NCI-H1048 (cell line): Measurements from ENCODE around the gene NOX4.

ENCODE experiments used
- DNase-seq: peaks from one replicate; lab custom pipeline; 2025; lab: John Stamatoyannopoulos, UW

The NOX4 gene

DNA sequence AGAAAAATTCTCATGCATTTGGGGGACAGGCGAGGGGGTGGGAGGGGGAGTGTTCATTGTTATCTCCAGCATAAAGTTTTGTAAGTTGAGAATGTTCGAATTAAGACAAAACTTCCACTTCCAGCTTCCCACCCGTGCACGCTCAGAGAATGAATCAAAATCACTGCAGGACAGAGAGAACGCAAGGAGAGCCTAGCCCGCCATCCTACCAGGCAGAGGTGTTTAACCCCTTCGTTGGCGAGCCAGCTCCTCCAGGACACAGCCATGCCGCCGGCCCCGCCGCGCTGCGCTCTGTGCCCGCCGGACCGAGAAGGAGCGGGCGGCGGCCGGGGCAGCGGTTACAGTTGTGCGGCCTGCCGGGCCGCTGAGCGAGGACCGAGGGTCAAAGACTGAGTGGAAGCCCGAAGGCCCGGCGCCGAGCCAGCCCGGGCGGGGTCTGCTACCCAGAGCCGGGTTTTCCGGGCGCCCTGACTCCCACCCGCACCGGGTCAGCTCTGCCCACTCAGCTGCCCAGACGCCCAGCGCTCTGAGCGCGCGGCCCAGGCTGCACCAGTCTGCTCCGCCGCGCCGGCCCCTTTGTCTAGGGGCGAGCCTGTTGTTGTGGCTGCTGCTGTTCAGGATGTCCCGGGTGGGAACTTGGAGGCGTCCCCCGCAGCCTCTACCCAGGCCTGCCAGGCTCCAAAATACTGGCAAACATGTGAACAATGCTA lies at the start of gene NOX4:
TSS of gene NOX4 (minus strand) at position 395 of the 710 bp plus-strand sequence. CDS start at position 266, 129 bp downstream.
- no peak for DNase-seq

GRCh38 chr11:89540826-89541225 lies 49.7 kb upstream of the NOX4 start:
- no peak for DNase-seq

- no peak for DNase-seq
These were observed 46.8 kb upstream of the NOX4 start for GRCh38 chr11:89537936-89538335.

- no peak for DNase-seq
These were observed 45.8 kb upstream of the NOX4 start for GRCh38 chr11:89536926-89537325.

DNA sequence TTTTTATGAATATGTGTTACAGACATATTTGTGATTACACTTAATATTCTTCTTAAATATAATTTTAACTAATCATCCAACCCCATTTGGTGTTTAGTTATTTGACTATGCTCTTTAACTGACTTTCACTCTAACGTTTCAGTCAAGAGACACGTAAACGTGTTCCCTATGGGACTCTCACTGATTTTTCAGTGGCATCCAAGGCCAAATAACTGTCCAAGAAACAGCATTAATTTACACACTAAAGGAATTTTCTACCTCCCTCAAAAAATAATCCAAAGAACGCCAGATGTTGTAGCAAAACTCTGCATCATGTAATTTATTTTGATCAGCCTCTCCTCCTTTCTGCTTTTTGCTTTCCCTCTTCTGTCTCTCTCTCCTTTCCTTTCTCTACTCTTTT lies 44.0 kb upstream of the NOX4 start:
- DNase-seq, result no peak

DNA sequence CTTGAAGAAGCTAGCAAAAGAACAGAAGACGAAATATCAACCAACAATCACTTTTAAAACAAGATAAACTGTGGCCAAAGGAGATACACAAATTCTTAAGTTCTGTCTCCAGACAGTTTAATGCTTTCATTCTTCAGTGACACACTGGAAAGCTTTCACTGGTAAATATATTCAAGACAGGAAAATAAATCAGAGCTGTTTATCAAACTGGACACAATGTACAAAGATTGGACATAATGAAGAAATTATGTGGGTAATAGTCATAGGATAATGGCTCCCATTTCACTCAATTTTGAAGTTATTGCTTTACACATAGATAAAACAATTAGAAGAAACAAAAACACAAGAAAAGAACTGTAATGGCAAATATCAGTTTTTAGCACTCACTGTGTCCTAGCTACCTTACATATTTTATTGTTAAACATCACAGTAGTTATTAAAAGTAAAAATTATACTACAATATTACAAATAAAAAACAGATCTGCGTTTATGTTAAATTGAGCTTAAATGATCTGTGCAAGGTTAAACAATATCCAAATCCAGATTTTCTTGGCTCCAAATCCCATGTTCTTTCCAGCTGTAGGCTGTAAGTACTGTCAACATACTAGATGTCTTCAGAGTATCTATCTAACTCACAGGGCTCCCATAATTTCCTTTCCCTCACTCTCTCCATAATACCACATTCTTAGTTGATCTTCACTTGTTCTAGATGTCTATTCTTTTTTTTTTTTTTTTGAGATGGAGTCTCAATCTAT lies 38.6 kb upstream of the NOX4 start:
- no peak for DNase-seq

DNA sequence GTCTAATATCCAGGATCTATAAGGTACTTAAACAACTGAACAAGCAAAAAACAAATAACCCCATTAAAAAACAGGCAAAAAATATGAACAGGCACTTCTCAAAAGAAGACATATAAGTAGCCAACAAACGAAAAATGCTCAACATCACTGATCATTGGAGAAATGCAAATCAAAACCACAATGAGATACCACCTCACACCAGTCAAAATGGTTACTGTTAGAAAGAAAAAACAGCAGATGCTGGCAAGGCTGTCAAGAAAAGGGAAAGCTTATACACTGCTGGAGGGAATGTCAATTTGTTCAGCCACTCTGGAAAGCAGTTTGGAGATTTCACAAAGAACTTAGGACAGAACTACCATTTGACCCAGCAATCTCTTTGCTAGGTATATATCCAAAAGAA lies 30.6 kb upstream of the NOX4 start:
- DNase-seq, result no peak

DNA sequence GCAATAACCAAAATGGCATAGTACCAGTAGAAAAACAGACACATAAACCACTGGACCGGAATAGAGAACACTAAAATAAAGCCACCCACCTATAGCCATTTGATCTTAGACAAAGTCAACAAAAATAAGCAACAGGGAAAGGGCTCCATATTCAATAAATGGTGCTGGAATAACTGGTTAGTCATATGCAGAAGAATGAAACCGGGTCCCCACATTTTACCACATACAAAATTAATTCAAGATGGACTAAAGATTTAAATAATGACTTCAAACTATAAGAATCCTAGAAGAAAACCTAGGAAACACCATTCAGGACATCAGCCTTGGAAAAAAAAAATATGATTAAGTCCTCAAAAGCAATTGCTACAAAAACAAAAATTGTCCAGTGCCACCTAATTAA lies 30.1 kb upstream of the NOX4 start:
- DNase-seq, result no peak

DNA sequence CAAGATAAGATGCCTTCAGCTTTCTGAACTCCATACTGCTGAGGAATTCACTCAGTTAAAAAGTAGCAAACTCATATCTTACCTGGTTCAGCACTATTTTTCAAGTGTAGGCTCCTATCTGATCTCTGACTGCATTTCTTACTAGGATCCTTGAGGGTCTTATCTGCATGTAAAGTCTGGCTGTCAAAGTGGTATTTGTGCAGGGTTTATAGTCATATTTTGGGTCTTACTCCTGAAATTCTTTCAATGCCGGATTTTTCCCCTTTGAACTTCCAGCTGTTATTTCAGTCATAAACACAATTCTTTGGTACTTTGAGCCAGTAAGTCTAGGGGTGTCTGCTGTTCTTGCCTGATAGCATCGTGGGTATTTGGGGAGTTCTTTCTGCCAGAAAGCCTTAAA lies 25.3 kb upstream of the NOX4 start:
- DNase-seq, result no peak

DNA sequence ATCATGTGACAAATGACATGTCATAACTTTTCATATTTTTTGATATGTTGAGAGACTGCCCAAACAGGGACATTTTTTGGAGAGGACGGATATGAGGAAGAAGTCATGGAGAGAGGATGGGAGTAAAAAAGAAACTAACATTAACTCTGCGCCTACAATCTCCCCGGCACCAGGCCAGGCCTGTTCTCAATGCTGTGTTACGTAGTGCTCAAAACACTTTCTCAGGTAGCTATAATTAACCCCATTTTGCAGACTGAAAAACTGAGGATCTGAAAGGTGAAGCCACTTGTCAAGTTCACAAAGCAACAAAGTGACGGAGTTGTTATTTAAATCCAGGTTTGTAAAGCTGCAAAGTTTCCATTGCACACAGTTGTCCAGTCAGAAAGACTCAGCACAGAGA lies 17.4 kb upstream of the NOX4 start:
- no peak for DNase-seq

- DNase-seq, result no peak
These were observed 13.1 kb upstream of the NOX4 start for GRCh38 chr11:89504270-89504669.

DNA sequence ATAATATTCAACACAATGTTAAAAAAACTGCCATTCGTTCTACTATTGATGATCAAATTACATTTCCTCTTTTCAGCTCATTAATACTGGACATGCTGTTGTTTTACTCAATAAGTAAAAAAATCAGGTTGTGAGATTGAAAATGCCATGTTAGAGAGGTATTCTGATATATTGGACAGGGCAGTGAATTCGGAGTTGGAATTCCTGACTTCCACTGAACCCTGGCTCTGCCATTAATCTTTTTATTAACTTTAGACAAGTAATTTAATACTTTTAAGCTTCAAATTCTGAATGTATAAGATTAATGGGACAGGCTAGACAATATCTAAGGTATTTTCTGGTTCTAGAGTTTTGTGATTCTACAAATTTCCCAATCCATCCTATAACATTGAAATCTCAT lies 12.2 kb upstream of the NOX4 start:
- no peak for DNase-seq

GRCh38 chr11:89502301-89502700 lies 11.1 kb upstream of the NOX4 start:
- DNase-seq, result no peak

DNA sequence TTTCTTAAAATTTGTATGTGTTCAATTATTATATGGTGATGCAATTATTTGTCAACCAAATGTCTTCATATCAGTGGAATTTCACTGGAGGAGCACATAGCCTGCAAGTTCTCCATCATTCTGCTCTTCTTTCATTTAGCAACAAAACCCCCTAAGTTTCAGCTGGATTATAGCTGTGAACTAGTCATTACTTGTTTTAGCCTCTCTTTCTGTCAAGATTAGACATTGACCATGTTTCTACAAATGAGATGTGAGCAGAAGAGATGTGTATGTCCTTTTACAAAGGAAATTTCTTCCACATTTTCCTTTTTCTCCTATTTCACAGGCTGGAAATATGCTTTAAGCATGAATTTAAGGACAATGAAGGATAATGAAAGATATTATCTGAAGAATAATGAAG lies 9.2 kb upstream of the NOX4 start:
- no peak for DNase-seq

- no peak for DNase-seq
These were observed 7.8 kb upstream of the NOX4 start for GRCh38 chr11:89498845-89499448.

DNA sequence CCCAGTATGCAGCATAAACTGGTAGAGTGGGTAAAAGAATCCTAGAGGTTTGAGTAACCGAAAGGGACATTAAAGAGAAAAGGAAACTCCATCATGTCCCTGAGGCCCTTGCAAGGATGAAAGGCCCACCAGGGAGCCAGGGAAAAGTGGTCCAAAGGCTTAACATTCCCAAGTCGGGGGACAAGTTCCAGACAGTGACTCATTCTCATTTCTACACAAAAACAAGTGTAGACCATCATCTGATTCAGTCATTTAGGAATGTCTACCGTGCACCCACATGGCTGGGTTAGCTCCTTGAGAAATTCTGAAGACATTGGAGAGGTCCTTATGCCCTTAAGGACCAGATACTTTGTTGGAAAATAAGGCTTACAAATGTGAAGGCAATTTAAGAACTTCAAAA lies 4.8 kb upstream of the NOX4 start:
- DNase-seq, result no peak

DNA sequence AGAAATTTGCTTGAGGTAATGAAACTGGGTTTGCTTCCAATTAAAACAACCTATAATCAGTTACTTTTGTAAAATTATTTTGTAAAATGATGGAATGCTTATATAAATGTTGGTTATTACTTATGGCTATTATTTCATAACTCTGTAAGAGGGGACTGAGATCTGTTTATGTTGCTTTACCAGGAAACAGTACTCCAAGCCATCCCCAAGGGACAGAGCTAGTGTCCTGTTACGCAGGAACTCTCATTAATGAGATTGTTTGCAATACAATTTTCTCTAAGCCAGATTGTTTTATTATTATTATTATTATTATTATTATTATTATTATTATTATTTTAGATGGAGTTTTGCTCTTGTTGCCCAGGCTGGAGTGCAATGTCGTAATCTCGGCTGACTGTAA lies 2.3 kb upstream of the NOX4 start:
- no peak for DNase-seq

DNA sequence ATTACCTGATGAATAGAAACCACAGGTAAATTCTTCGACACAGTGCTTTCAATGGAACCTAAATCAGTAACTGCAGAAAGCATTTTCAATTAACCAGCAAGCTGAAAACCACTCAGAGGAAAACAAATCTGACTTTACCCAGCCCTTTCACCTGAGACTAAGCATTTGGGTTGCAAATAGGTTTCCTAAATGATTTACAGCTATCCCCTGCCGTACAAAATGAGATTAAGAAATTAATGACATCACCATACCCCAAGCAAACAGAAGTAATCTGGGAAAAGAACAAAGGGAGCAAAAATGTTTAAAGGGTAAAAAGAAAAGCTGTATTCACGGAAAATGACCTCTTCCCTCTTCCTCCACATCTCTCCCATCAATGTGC lies 584 bp downstream of the NOX4 start:
- no peak for DNase-seq

DNA sequence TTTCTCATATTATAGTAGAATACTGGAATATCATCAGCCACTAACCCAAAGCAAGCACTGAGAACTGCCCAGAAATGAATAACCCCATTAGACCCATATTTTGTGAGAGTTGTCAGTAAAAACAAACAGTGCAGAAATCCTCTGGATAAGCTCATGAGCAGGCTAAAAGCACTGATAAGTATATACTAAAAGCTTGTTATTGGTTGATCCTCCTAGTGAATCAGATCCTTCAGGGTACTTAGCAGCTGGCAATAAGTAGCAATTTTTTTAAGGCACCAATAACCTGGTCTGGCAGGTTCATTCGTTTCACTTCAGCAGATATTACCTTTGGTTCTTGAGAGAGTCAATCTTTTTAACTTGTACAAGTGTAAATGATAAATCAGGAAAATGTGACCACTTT lies 1.2 kb downstream of the NOX4 start:
- DNase-seq, result no peak

- DNase-seq, result no peak
These were observed 4.2 kb downstream of the NOX4 start for GRCh38 chr11:89487016-89487415.

GRCh38 chr11:89484896-89485295 lies 6.3 kb downstream of the NOX4 start:
- DNase-seq, result no peak

DNA sequence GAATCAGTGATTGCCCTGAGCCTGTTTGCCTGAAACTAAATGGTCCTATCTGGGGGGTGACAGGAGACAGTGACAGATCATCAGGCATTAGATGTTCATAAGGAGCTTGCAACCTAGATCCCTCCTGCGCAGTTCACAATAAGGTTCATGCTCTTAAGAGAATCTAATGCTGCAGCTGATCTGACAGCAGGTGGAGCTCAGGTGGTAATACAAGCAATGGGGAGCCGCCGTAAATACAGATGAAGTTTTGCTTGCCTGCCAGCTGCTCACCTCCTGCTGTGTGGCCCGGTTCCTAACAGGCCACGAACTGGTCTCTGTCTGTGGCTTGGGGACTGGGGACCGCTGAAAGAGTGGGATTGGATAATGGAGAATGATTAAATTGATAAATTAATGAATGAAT lies 14.0 kb downstream of the NOX4 start:
- DNase-seq, result no peak

- DNase-seq, result no peak
These were observed 27.9 kb downstream of the NOX4 start for GRCh38 chr11:89463266-89463780.
